HG02759 (cell line): Measurements from ENCODE around the gene FOLR2.

ENCODE experiments used
- ATAC-seq: cut with Tn5 transposase; IDR thresholded peaks from one replicate; pipeline ENCODE4 v1.9.1; 2021; ENCODE audit warnings: mild to moderate bottlenecking, moderate library complexity; ENCODE audit not compliant: unreplicated experiment

Gene FOLR2

DNA sequence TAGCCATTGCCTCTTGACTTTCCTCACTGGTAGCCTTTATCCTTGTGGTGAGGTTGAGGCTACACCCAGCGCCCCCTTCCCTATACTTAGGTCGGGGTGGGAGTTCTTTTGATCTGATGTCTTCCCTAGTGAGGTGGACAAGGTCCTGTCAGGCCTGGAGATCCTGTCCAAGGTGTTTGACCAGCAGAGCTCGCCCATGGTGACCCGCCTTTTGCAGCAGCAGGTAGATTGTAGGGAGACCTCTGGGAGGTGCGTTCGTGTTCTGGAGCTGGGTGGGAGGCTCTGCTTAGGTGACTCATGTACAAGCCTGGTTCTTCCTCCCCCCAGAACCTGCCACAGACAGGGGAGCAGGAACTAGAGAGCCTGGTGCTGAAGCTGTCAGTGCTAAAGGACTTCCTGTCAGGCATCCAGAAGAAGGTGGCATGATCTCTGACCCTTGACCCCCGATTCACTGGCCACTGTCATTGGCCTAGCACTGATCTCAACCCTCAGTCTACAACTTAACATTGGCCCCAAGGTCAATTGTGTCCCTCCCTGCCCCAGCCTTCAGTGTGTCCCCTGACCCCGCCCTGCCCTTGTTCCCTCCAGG, 12.8 kb downstream of the FOLR2 start:
- no peak for ATAC-seq

DNA sequence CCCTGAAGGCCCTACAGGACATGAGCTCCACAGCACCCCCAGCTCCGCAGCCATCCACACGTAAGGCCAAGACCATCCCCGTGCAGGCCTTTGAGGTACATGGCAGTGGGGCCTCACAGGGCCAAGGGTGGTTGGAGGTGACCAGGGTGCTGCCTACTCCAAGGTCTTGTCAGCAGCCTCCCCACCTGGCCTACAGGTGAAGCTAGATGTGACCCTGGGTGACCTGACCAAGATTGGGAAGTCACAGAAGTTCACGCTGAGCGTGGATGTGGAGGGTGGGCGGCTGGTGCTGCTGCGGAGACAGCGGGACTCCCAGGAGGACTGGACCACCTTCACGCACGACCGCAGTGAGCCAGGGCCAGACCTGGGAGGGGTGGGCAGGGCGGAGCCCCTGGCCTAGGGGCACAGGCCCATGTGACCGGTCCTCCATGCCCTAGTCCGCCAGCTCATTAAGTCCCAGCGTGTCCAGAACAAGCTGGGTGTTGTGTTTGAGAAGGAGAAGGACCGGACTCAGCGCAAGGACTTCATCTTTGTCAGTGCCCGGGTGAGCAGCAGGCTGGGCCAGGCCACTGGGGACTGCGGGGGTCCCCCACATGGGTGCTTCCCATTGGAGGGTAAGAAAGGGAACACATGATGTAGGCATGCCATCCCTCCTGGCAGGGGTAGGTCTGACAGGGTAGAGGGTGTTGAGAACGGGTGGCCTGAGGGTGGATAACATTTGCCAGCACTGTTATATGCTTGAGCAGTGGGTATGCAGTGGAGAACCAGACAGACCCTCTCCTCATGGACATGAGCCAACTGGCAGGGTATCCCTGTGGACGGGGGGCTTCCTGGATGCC, 13.6 kb downstream of the FOLR2 start:
- ATAC-seq, result no peak

DNA sequence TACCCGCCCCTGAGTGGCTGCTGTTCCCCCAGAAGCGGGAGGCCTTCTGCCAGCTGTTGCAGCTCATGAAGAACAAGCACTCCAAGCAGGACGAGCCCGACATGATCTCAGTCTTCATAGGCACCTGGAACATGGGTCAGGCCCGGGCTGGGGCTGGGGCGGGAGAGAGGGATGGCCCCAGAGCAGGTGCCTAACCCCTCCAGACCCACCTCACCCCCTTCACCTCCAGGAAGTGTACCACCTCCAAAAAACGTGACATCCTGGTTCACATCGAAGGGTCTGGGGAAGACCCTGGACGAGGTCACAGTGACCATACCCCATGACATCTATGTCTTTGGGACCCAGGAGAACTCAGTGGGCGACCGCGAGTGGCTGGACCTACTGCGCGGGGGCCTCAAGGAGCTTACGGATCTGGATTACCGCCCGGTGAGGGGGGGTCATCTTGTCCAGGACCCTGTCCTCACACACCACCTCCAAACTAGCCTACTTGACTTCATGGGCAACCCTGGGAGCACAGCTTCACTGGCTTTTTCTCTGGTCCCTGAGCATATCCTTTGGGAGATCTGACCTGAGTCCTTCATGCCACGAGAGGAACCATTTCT, 14.3 kb downstream of the FOLR2 start:
- no peak for ATAC-seq

DNA sequence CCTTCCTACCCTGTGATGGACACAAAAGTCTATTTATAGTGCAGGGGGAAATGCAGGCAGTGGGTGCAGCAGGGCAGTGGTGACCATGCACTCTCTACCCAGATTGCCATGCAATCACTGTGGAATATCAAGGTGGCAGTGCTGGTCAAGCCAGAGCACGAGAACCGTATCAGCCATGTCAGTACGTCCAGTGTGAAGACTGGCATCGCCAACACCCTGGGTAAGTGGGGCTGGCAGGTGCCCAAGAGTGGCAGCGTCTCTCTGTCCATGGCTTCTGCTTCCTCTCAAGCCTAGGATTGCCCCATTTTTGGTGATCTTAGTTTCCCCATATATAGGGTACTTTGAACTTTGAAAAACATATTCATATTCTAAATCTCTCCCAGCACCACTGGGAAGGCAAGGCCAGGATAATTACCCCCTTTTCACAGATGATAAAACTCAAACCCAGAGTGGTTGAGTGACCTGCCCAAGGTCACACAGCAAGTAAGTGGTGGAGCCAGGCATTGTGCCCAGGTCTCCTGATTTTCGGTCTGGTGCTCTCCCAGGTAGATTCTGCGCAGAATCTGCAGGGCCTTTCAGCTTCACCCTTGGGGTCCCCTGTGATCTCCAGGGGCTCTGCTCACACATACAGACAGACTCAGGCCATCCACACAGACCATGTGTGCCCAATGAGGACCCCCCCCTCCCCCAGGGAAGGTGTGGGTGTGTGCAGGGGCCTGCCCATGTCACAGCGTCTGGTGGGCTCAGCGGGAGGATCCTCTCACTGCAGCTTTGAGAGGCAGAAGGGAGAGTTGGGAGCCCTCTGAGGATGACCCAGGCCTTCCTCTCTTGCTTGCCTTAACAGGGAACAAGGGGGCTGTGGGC, 15.0 kb downstream of the FOLR2 start:
- ATAC-seq, result no peak

DNA sequence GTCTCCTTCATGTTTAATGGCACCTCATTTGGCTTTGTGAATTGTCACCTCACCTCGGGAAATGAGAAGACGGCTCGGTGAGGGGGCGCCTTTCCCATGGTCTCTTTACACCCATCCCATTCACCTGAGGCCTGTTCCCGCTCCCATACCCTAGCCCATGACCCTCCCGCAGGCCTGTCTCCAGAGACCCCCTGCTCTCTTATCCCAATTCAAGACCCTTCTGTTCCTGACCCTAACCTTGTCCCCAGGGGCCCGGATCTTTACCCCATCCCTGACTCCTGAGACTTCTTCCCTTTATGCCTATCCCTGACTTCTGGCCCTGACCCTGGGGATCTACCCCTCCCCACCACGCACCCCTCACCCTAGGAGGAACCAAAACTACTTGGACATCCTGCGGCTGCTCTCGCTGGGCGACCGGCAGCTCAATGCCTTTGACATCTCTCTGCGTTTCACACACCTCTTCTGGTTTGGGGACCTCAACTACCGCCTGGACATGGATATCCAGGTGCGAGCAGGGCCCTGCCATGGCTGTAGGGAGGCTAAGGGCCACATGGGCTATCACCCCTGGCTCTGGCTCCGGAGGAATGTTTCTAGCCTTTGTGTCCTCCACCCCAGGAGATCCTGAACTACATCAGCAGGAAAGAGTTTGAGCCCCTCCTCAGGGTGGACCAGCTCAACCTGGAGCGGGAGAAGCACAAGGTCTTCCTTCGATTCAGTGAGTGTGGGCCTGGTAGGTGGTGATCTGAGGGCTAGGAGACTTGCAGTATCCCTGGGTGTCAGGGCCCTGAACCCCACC, 15.9 kb downstream of the FOLR2 start:
- no peak for ATAC-seq

DNA sequence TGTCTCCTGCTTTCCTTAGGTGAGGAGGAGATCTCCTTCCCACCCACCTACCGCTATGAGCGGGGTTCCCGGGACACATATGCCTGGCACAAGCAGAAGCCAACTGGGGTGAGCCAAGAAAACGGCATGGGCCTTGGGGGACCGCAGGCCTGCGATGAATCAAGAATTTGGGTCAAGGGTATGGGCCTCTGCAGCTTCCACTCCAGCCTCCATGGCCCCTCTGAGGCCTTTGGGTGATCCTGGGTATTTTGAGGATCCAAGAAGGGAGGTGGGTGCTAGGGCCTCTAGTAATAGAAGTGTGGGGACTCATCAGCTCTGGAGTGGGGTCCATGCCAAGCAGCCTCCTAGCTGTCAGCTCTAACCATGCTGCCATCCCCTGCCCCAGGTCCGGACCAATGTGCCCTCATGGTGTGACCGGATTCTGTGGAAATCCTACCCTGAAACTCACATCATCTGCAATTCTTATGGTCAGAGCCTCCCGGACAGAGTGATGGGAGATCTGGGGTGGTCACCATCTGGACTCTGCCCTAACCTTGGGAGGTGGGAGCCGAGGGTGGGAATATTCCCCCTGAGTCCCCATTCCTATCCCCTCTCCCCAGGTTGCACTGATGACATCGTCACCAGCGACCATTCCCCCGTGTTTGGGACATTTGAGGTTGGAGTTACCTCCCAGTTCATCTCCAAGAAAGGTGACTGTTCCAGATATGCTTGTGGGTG, 16.6 kb downstream of the FOLR2 start:
- ATAC-seq, result no peak

DNA sequence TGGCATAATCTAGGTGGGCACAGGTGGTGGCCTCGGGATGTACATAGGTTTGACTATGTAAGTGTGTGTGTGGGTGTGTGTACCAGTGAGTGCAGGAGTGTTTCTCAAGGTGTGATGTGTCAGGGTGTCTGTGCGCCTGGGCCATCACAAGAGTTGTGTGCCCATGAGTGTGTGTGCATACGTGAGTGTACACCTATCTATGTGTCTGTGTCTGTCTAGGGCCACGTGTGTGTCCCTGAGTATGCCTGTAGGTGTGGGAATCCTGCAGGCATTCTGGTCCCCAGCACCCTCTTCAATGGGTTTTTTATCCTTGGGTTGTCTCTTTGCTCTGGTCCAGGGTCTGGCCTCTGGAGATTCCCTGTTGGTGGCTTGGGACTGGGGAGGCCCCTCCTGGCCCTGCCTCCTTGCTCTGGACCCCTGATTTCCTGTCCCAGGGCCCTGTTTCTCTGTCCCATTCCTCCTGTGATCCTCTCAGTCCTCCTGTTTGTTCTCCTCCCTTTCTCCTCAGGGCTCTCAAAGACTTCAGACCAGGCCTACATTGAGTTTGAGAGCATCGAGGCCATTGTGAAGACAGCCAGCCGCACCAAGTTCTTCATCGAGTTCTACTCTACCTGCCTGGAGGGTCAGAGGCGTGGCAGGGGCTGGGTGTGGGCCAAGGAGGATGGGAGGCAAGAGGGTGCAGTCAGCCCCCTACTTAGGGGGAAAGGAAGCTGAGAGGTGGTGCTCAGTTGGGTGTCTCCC, 17.3 kb downstream of the FOLR2 start:
- no peak for ATAC-seq

DNA sequence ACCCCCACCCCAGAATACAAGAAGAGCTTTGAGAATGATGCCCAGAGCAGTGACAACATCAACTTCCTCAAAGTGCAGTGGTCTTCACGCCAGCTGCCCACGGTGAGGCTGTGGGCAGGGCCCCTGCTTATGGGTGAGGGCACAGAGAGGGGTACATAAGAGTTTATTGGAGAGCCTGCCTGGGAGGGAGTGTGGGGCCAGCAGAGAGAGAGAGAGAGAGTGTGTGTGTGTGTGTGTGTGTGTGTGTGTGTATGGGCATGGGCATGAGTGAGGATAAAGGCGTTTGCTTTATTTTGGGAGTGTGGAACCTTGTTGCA, 17.9 kb downstream of the FOLR2 start:
- ATAC-seq, result no peak

DNA sequence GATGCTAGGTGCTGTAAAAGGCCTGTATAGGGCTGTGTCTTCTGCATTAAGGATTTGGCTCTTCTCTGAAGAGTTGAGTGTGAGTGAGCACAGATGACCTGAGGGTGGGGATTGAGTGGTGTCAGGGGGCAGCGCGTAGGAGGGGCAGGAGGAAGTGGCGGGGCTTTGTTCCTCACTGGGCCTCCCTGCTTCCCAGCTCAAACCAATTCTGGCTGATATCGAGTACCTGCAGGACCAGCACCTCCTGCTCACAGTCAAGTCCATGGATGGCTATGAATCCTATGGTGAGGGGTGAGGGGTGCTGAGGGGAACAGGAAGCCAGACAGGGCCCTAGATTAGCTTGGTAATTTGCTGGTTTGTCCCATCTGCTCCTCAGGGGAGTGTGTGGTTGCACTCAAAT, 18.3 kb downstream of the FOLR2 start:
- no peak for ATAC-seq

DNA sequence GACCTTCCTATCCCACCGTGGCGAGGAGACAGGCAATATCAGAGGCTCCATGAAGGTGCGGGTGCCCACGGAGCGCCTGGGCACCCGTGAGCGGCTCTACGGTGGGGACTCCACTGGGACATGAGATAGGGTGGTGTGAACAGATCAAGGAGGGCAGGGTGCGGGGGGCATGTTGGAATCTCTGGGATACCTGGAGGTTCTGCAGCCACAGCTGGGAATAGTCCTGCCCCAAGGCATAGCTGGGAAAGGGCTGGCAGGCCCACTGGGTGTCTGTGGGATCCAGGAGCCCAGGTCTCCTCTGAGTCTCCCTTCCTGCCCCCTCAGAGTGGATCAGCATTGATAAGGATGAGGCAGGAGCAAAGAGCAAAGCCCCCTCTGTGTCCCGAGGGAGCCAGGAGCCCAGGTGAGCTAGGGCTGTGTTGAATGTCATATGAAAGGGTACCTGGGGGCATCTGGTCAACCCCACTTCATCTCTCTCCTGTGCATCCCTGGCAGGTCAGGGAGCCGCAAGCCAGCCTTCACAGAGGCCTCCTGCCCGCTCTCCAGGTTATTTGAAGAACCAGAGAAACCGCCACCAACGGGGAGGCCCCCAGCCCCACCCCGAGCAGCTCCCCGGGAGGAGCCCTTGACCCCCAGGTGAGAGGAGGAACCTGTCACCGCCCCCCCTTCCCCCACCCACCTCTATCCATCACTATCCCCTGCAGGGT, 18.9 kb downstream of the FOLR2 start:
- no peak for ATAC-seq

DNA sequence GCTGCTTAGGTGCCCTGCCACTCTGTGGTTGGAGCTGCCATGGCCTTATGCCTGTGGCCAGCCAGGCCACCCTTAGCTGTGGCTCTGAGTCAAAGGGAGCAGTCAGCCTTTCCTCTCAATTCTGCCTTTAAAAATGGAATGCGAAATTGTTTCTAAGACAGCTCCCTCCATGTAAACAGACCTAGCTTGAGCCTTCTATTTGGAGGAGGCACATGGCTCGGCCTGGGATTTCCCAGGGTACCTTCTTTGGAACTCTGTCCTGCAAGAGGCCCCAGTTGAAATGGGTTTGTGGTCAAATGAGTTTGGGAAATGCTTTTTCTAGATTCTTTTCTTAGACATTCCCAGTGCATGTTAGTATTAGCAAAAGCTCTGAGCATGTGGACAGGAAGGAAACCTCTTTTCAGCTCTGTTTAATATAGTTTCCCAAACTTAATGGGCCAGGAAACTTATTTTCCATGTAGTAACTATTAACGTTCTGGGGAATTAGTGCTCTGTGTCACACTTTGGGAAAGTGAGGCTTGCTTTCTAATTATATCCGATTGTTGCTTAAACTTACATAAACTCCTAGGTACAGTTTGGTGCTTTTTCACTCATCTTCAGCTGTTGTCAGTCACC, 19.6 kb downstream of the FOLR2 start:
- ATAC-seq, result no peak

DNA sequence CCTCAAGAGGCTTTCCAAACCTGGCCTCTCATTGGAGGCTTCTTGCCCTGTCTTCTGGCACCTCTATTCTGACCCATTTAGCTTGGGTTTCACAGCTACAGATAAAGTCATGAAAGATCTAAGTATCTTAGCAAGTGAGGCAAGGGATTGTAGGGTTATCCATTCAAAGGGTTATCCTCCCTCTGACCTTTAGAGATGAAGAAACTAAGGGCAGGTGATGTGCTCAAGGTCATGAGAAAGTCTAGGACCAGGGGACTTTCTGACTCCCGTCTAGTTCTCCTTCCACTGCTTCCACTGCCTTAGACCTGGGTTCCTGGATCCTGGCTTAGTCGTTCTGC, 20.1 kb downstream of the FOLR2 start:
- ATAC-seq, result no peak

DNA sequence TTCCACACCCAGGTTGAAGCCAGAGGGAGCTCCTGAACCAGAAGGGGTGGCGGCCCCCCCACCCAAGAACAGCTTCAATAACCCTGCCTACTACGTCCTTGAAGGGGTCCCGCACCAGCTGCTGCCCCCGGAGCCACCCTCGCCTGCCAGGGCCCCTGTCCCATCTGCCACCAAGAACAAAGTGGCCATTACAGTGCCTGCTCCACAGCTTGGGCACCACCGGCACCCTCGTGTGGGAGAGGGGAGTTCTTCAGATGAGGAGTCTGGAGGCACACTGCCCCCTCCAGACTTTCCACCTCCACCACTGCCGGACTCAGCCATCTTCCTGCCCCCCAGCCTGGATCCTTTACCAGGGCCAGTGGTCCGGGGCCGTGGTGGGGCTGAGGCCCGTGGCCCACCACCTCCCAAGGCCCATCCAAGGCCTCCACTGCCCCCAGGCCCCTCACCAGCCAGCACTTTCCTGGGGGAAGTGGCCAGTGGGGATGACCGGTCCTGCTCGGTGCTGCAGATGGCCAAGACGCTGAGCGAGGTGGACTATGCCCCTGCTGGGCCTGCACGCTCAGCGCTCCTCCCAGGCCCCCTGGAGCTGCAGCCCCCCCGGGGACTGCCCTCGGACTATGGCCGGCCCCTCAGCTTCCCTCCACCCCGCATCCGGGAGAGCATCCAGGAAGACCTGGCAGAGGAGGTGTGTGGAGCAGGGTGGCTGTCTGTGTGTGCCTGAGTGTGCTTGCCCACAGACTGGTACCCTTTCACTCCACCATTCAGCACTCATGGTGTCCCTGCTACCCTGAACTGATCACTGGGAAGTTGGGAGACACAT, 20.7 kb downstream of the FOLR2 start:
- no peak for ATAC-seq

DNA sequence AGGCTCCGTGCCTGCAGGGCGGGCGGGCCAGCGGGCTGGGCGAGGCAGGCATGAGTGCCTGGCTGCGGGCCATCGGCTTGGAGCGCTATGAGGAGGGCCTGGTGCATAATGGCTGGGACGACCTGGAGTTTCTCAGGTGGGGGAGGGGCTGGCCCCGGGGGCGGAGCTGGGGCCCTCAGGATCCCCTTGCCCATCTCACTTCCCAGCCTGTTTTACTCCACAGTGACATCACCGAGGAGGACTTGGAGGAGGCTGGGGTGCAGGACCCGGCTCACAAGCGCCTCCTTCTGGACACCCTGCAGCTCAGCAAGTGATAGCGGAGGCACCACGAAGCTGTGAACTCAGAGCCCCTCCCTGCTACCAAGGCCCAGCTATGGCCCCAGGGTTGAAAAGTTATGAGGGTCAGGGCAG, 21.5 kb downstream of the FOLR2 start:
- no peak for ATAC-seq

DNA sequence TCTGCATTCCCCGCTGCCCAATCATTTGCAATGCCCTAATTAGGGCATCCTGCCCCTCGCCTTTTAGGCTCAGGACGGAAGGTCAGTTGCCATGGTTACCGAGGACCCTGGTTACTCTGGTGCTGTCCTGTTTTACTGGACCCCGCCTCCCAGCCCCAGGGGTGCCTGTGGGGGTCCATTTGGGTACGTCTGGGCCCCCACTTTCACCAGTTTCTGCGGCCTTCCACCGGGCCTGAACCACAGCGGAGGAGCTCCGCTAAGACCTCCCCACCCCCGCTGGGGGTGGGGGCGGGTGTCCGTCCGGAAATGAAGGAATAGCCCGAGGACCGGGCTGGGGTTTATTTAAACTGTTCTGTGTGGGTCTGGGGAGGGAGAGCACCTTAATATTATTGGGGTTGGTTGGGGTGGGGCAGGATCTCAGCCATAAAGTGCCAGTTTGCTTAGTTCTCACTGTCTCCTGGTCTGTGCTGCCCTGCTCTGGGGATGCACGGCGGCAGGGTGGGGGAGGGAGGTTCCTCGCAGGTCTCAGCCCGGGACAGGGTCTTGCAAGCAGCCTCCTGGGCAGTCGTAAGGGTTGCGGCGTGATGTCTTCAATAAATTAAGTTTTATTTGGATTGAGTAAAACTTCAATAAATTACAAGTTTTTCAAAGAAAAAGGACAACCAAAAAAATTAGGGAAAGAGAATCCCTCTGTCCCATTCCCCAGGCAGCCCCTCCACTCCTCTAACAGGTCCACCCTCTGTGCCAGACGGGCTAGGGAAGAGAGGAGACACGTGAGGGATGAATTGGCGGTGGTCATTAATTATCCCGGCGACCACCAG, 22.1 kb downstream of the FOLR2 start:
- ATAC-seq, result no peak

DNA sequence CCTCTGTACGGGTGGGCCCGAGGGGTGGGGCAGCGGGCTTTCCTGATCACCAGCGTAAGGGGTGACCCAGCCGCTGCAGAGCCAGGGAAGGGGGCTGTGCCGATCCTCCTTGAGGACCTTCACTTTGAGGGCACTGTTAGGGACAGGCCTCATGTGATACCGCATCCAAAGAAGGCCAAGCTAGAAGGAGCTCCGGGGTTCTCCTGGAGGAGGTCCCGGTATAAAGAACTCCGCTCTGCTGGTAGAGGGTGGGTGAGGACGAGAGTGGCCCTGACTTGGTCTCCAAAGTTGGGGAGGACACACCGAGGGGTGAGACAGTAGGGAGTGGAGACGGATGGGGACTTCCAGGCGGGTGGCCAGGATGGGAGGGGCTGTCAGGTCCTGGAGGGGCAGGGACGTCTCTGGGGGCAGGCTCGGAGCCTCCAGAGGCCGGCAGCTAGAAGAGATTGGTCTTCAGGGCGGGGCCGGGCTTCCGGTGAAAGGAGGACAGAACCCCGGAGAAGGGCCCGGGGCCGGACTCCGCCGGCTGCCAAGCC, 22.8 kb downstream of the FOLR2 start:
- no peak for ATAC-seq
